HFF-Myc (cell line): Measurements from ENCODE around the gene CRYBG3.

Experiments used
- DNase-seq: peaks from one replicate; pipeline ENCODE4 v3.0.0-alpha.2; 2011; ENCODE audit warnings: low read depth; ENCODE audit errors: extremely low read depth
- H3K4me3 ChIP-seq: replicated peaks from 2 replicates; pipeline ENCODE4 v1.5.1; 2011; ENCODE audit warnings: low read depth, mild to moderate bottlenecking, control low read depth, low read length
- TF ChIP-seq, protein P1 (sequence below): IDR thresholded peaks from 2 replicates; pipeline ENCODE4 v1.5.1; 2012; ENCODE audit warnings: mild to moderate bottlenecking, low read depth, low read length, control low read depth; ENCODE audit errors: missing control alignments

CRYBG3 gene

DNA sequence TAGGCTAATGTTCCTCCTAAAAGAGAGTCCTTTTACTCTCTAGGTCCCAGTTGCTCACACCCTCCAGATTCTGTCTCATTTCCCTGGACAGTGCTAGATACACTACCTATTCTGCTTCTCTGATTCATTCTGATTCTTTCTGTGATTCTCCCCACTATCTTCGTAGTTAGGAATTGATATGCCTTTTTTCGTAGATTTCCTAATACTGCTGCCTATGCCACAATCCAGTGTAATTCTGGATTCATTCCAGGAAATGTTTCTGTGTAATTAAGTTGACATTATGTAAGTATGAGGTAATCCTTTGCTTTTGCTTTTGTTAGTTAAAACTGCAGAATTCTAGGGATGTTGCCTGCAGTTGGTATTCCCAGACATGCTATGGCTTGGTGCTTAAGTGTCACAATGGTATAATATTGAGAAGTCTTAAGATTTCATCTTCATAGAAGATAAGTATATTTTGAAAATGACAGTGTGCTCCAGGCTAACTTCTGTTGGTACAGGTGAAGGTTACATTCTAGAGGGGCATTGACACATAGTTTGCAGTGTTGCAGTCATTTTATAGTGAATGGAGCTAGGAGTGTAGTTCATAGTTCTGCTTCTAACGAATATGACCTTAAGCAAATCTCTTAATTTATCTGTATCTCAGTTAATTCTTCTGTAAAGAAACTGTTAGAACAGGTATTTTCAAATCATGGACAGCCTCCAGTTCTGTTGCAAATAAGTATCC is 96.2 kb downstream of the CRYBG3 start:
- H3K4me3 ChIP-seq, result no peak overlapping the region
- TF ChIP-seq, protein P1, sequence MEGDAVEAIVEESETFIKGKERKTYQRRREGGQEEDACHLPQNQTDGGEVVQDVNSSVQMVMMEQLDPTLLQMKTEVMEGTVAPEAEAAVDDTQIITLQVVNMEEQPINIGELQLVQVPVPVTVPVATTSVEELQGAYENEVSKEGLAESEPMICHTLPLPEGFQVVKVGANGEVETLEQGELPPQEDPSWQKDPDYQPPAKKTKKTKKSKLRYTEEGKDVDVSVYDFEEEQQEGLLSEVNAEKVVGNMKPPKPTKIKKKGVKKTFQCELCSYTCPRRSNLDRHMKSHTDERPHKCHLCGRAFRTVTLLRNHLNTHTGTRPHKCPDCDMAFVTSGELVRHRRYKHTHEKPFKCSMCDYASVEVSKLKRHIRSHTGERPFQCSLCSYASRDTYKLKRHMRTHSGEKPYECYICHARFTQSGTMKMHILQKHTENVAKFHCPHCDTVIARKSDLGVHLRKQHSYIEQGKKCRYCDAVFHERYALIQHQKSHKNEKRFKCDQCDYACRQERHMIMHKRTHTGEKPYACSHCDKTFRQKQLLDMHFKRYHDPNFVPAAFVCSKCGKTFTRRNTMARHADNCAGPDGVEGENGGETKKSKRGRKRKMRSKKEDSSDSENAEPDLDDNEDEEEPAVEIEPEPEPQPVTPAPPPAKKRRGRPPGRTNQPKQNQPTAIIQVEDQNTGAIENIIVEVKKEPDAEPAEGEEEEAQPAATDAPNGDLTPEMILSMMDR, result no peak
- no peak for DNase-seq

- peak; percentile 39 for DNase-seq
- H3K4me3 ChIP-seq, result no peak overlapping the region
- TF ChIP-seq, protein P1, result no peak
These were observed 105.9 kb downstream of the CRYBG3 start for GRCh38 chr3:97927704-97928103.

- DNase-seq, result no peak
- no peak overlapping the region for H3K4me3 ChIP-seq
- TF ChIP-seq, protein P1, result no peak
These were observed 107.2 kb downstream of the CRYBG3 start for GRCh38 chr3:97928986-97929385.

- DNase-seq, result no peak
- H3K4me3 ChIP-seq, result no peak overlapping the region
- TF ChIP-seq, protein P1, result no peak
These were observed 108.2 kb downstream of the CRYBG3 start for GRCh38 chr3:97930018-97930417.

- TF ChIP-seq, protein P1, result no peak
- no peak overlapping the region for H3K4me3 ChIP-seq
- DNase-seq, result no peak
These were observed 109.4 kb downstream of the CRYBG3 start for GRCh38 chr3:97931218-97931617.

- H3K4me3 ChIP-seq, result no peak overlapping the region
- DNase-seq, result no peak
- TF ChIP-seq, protein P1, result no peak
These were observed 110.6 kb downstream of the CRYBG3 start for GRCh38 chr3:97932387-97932801.
